HTERT RPE-1 (cell line): ENCODE results near the gene C10orf143.
"Not testable (repeated sequence)": the region's sequence is repeated elsewhere in the genome, so short reads cannot be mapped to it uniquely, and the experiment has no call there.

Experiments
- in situ Hi-C: fragments of 300-500 bp; cut with MboI; formaldehyde crosslinking; loops from 4 replicates; pipeline ENCODE4 v1.14.3; 2020; ENCODE audit warnings: low sequenced_read_pairs

C10orf143 gene

GRCh38 chr10:130037169-130037661, 73.4 kb downstream of the C10orf143 start:
- in situ Hi-C loops = no loop called here

- in situ Hi-C loops = no loop called here
Measured at GRCh38 chr10:130036296-130037065, 74.1 kb downstream of the C10orf143 start.

- in situ Hi-C loops = no loop called here
Measured at GRCh38 chr10:130029209-130029608, 81.4 kb downstream of the C10orf143 start.

GRCh38 chr10:130028465-130028819, 82.2 kb downstream of the C10orf143 start:
- in situ Hi-C loops = no loop called here

- in situ Hi-C loops = no loop called here
Measured at GRCh38 chr10:130027716-130028464, 82.7 kb downstream of the C10orf143 start.

- in situ Hi-C loops = no loop called here
Measured at GRCh38 chr10:130026670-130027456, 83.8 kb downstream of the C10orf143 start.

- in situ Hi-C loops = no loop called here
Measured at GRCh38 chr10:130025811-130026485, 84.7 kb downstream of the C10orf143 start.

GRCh38 chr10:130025326-130025725, 85.3 kb downstream of the C10orf143 start:
- in situ Hi-C loops = no loop called here

GRCh38 chr10:130024779-130025325, 85.8 kb downstream of the C10orf143 start:
- in situ Hi-C loops = no loop called here

GRCh38 chr10:130024326-130024725, 86.3 kb downstream of the C10orf143 start:
- in situ Hi-C loops = not testable (repeated sequence)

GRCh38 chr10:130023454-130024230, 87.0 kb downstream of the C10orf143 start:
- in situ Hi-C loops = no loop called here

GRCh38 chr10:130022511-130023299, 87.9 kb downstream of the C10orf143 start:
- in situ Hi-C loops = no loop called here

- in situ Hi-C loops = no loop called here
Measured at GRCh38 chr10:130022086-130022485, 88.5 kb downstream of the C10orf143 start.

- in situ Hi-C loops = no loop called here
Measured at GRCh38 chr10:130021383-130021950, 89.2 kb downstream of the C10orf143 start.

- in situ Hi-C loops = no loop called here
Measured at GRCh38 chr10:130020651-130021382, 89.8 kb downstream of the C10orf143 start.

GRCh38 chr10:130018730-130019185, 91.9 kb downstream of the C10orf143 start:
- in situ Hi-C loops = no loop called here

- in situ Hi-C loops = no loop called here
Measured at GRCh38 chr10:130018265-130018664, 92.4 kb downstream of the C10orf143 start.

GRCh38 chr10:130017631-130018022, 93.0 kb downstream of the C10orf143 start:
- in situ Hi-C loops = no loop called here
